WTC11 (cell line): Measurements from ENCODE around the gene TPCN2. TPM values are rescaled to one million over a fixed set of nuclear protein-coding genes. Genes with fewer than 3 reads are reported as not detected.

Experiments used
- ATAC-seq: fragments of 200-7000 bp; cut with Tn5 transposase; 2 replicates; pipeline ENCODE4 v1.10.0; 2021; ENCODE audit warnings: mild to moderate bottlenecking, moderate library complexity
- CTCF ChIA-PET: fragments of 300-600 bp; sonication (Branson Sonifier 250); formaldehyde crosslinking; loops from one replicate; lab custom pipeline; 2021; ENCODE audit warnings: antibody characterized with exemption; lab: Charles Lee
- POLR2A ChIA-PET: fragments of 350-600 bp; sonication (Branson Sonifier 250); formaldehyde crosslinking; loops from one replicate; lab custom pipeline; 2021; ENCODE audit warnings: antibody characterized with exemption; lab: Charles Lee
- DNase-seq: peaks from one replicate; pipeline ENCODE4 v3.0.0; 2021; ENCODE audit warnings: low spot score
- H3K27ac Mint-ChIP-seq: 2 replicates; pipeline ENCODE4 v1.8.0; 2021; ENCODE audit warnings: mixed read lengths
- H3K27me3 Mint-ChIP-seq: 2 replicates; pipeline ENCODE4 v1.8.0; 2021; ENCODE audit warnings: low read depth, mild to moderate bottlenecking, moderate library complexity, mixed read lengths
- H3K36me3 Mint-ChIP-seq: 2 replicates; pipeline ENCODE4 v1.8.0; 2021; ENCODE audit warnings: mixed read lengths
- H3K4me1 Mint-ChIP-seq: 2 replicates; pipeline ENCODE4 v1.8.0; 2022; ENCODE audit warnings: mixed read lengths
- H3K4me3 Mint-ChIP-seq: 2 replicates; pipeline ENCODE4 v1.8.0; 2021; ENCODE audit warnings: mild to moderate bottlenecking, moderate library complexity, mixed read lengths
- H3K9me3 Mint-ChIP-seq: 2 replicates; pipeline ENCODE4 v1.8.0; 2021; ENCODE audit warnings: mixed read lengths
- CBFB ChIP-seq: sonication (generic); formaldehyde crosslinking; IDR thresholded peaks from 2 replicates; pipeline ENCODE4 v1.8.1; 2022; ENCODE audit warnings: mild to moderate bottlenecking, low read depth, missing genetic modification reagents
- CREM ChIP-seq: sonication (generic); formaldehyde crosslinking; IDR thresholded peaks from 2 replicates; pipeline ENCODE4 v1.8.1; 2022; ENCODE audit warnings: mild to moderate bottlenecking, missing genetic modification reagents, moderate library complexity
- ESRRA ChIP-seq: sonication (generic); formaldehyde crosslinking; IDR thresholded peaks from 2 replicates; pipeline ENCODE4 v1.8.1; 2022; ENCODE audit warnings: mild to moderate bottlenecking, missing genetic modification reagents, borderline replicate concordance
- FOXJ3 ChIP-seq: sonication (generic); formaldehyde crosslinking; IDR thresholded peaks from 2 replicates; pipeline ENCODE4 v1.9.0; 2021; ENCODE audit warnings: missing genetic modification reagents, mild to moderate bottlenecking, borderline replicate concordance
- FOXK1 ChIP-seq: sonication (generic); formaldehyde crosslinking; IDR thresholded peaks from 2 replicates; pipeline ENCODE4 v1.8.0; 2022; ENCODE audit warnings: mild to moderate bottlenecking, moderate library complexity, missing genetic modification reagents
- HMGA2 ChIP-seq: fragments of 250-450 bp; sonication (Bioruptor Pico); IDR thresholded peaks from 2 replicates; pipeline ENCODE4 v1.4.0; 2021; ENCODE audit warnings: mild to moderate bottlenecking, moderate library complexity
- JAZF1 ChIP-seq: fragments of 250-450 bp; sonication (Bioruptor Pico); IDR thresholded peaks from 2 replicates; pipeline ENCODE4 v1.9.0; 2021; ENCODE audit warnings: moderate library complexity, mild to moderate bottlenecking, inconsistent platforms
- MXD4 ChIP-seq: fragments of 250-450 bp; sonication (Bioruptor Pico); IDR thresholded peaks from 2 replicates; pipeline ENCODE4 v1.8.0; 2021; ENCODE audit warnings: mild to moderate bottlenecking, moderate library complexity, borderline replicate concordance
- NFATC4 ChIP-seq: fragments of 250-450 bp; sonication (Bioruptor Pico); IDR thresholded peaks from 2 replicates; pipeline ENCODE4 v1.9.0; 2021; ENCODE audit warnings: mild to moderate bottlenecking
- NFE2L1 ChIP-seq: sonication (generic); formaldehyde crosslinking; IDR thresholded peaks from 2 replicates; pipeline ENCODE4 v1.8.1; 2023; ENCODE audit warnings: missing genetic modification reagents
- SOX15 ChIP-seq: fragments of 250-450 bp; sonication (Bioruptor Pico); IDR thresholded peaks from 2 replicates; pipeline ENCODE4 v1.9.0; 2021; ENCODE audit warnings: mild to moderate bottlenecking
- TCF7 ChIP-seq: sonication (generic); formaldehyde crosslinking; IDR thresholded peaks from 2 replicates; pipeline ENCODE4 v1.8.0; 2022; ENCODE audit warnings: mild to moderate bottlenecking, low read depth, missing genetic modification reagents, moderate library complexity
- TEAD1 ChIP-seq: sonication (generic); formaldehyde crosslinking; IDR thresholded peaks from 2 replicates; pipeline ENCODE4 v1.8.0; 2022; ENCODE audit warnings: mild to moderate bottlenecking, missing genetic modification reagents
- total RNA-seq: library from RNA; stranded (reverse); gene quantifications from 3 replicates; pipeline ENCODE4 v1.2.3, GENCODE V29; 2021
- TF ChIP-seq, protein P1 (sequence below): sonication (generic); formaldehyde crosslinking; IDR thresholded peaks from 2 replicates; pipeline ENCODE4 v1.8.0; 2023; ENCODE audit warnings: missing genetic modification reagents, mild to moderate bottlenecking, borderline replicate concordance
- TF ChIP-seq, protein P2 (sequence below): sonication (generic); formaldehyde crosslinking; IDR thresholded peaks from 2 replicates; pipeline ENCODE4 v1.8.0; 2023; ENCODE audit warnings: missing genetic modification reagents
- TF ChIP-seq, protein P3 (sequence below): sonication (generic); formaldehyde crosslinking; IDR thresholded peaks from 2 replicates; pipeline ENCODE4 v1.8.0; 2022; ENCODE audit warnings: missing genetic modification reagents
- TF ChIP-seq, protein P4 (sequence below): fragments of 250-450 bp; sonication (Bioruptor Pico); IDR thresholded peaks from 2 replicates; pipeline ENCODE4 v1.9.0; 2021; ENCODE audit warnings: moderate library complexity, mild to moderate bottlenecking, inconsistent platforms, borderline replicate concordance

The TPCN2 gene
- total RNA-seq, 1 experiment from 2014 or later: 24.6 TPM

DNA sequence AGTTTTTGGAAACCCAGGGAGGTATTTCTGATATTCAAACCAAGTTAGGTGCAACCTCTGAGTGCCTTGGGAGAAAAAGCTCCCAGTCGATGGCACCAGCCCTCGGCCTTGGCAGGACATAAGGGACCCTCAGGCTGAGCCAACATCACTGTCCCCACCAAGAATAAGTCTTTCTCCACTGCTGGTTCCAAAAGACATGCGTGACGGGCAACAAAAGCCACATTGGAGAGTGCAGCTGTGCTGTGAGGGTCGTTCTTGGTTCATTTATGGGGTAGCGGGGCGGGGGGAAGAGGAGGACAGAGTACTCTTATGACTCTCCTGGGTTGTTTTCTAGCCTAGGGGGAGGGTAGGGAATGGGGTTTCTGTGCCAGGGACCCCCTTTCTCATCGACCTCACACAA, 11.2 kb upstream of the TPCN2 start:
- no peak for ATAC-seq
- POLR2A ChIA-PET: no interaction called here
- no peak overlapping the region for H3K4me3 Mint-ChIP-seq
- peaks cover 14% of the 10 kb centered on the region for H3K4me1 Mint-ChIP-seq
- H3K27me3 Mint-ChIP-seq: no peaks in the 10 kb centered on the region
- CTCF ChIA-PET: no interaction called here
- H3K9me3 Mint-ChIP-seq: no peaks in the 10 kb centered on the region
- no peaks in the 10 kb centered on the region for H3K36me3 Mint-ChIP-seq
- TF ChIP-seq CREM (CRISPR knock-in tag) (no peak), TEAD1 (CRISPR knock-in tag) (no peak)
- TF ChIP-seq, all 79 proteins: peak for 0
- no peak overlapping the region for H3K27ac Mint-ChIP-seq
- no peak for DNase-seq

DNA sequence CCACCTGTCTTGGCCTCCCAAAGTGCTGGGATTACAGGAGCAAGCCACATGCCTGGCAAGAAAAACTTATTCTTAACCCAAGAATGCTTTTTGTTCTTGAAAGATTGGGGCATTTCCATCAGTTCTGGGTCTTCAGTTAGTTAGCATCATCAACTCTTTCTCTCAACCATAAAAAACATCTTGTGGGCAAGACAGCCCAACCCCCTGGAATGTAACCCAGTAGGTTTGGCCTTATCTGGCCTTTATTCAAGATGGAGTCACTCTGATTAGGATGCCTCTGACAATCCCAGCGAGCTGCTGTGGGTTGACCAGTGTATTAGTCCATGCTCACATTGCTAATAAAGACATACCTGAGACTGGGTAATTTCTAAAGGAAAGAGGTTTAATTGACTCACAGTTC, 9.2 kb upstream of the TPCN2 start:
- DNase-seq (no peak), ATAC-seq (no peak)
- Mint-ChIP-seq H3K4me1 (peaks cover 21% of the 10 kb centered on the region), H3K9me3 (no peaks in the 10 kb centered on the region), H3K27me3 (no peaks in the 10 kb centered on the region), H3K27ac (0 out of 2 replicates have a peak overlapping the region, but pooled peaks have one; percentile 19), H3K36me3 (no peaks in the 10 kb centered on the region)
- POLR2A ChIA-PET: no interaction called here
- no peak for TF ChIP-seq SOX15 (CRISPR knock-in tag)
- TF ChIP-seq, protein P1, sequence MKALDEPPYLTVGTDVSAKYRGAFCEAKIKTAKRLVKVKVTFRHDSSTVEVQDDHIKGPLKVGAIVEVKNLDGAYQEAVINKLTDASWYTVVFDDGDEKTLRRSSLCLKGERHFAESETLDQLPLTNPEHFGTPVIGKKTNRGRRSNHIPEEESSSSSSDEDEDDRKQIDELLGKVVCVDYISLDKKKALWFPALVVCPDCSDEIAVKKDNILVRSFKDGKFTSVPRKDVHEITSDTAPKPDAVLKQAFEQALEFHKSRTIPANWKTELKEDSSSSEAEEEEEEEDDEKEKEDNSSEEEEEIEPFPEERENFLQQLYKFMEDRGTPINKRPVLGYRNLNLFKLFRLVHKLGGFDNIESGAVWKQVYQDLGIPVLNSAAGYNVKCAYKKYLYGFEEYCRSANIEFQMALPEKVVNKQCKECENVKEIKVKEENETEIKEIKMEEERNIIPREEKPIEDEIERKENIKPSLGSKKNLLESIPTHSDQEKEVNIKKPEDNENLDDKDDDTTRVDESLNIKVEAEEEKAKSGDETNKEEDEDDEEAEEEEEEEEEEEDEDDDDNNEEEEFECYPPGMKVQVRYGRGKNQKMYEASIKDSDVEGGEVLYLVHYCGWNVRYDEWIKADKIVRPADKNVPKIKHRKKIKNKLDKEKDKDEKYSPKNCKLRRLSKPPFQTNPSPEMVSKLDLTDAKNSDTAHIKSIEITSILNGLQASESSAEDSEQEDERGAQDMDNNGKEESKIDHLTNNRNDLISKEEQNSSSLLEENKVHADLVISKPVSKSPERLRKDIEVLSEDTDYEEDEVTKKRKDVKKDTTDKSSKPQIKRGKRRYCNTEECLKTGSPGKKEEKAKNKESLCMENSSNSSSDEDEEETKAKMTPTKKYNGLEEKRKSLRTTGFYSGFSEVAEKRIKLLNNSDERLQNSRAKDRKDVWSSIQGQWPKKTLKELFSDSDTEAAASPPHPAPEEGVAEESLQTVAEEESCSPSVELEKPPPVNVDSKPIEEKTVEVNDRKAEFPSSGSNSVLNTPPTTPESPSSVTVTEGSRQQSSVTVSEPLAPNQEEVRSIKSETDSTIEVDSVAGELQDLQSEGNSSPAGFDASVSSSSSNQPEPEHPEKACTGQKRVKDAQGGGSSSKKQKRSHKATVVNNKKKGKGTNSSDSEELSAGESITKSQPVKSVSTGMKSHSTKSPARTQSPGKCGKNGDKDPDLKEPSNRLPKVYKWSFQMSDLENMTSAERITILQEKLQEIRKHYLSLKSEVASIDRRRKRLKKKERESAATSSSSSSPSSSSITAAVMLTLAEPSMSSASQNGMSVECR (CRISPR knock-in tag): no peak
- TF ChIP-seq, all 79 proteins: peak for 0
- H3K4me3 Mint-ChIP-seq: no peak overlapping the region
- CTCF ChIA-PET: no interaction called here

DNA sequence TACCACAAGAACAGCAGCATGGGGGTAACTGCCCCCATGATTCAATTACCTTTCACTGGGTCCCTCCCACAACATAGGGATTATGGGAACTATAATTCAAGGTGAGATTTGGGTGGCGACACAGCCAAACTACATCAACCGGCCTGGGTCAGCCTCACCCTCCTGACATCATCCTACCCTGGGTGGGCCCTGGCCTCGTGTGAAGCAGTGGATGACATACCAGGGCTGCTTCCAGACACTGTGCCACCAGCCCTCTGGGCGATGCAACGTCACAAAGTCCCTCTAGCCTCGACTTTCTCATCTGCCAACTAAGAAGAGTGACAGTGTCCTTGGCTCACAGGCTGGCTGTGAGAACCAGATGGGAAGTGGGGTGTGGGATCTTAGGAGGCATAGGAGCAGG, 8.7 kb upstream of the TPCN2 start:
- ATAC-seq (no peak), DNase-seq (no peak)
- Mint-ChIP-seq H3K4me1 (peaks cover 26% of the 10 kb centered on the region), H3K4me3 (no peak overlapping the region), H3K27ac (no peak overlapping the region), H3K9me3 (no peaks in the 10 kb centered on the region), H3K27me3 (no peaks in the 10 kb centered on the region), H3K36me3 (no peaks in the 10 kb centered on the region)
- POLR2A ChIA-PET: no interaction called here
- TF ChIP-seq NFE2L1 (CRISPR knock-in tag): no peak
- TF ChIP-seq MXD4 (CRISPR knock-in tag): no peak
- TF ChIP-seq JAZF1 (CRISPR knock-in tag): no peak
- no peak for TF ChIP-seq CBFB (CRISPR knock-in tag)
- TF ChIP-seq, protein P2, sequence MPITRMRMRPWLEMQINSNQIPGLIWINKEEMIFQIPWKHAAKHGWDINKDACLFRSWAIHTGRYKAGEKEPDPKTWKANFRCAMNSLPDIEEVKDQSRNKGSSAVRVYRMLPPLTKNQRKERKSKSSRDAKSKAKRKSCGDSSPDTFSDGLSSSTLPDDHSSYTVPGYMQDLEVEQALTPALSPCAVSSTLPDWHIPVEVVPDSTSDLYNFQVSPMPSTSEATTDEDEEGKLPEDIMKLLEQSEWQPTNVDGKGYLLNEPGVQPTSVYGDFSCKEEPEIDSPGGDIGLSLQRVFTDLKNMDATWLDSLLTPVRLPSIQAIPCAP (CRISPR knock-in tag): no peak
- TF ChIP-seq HMGA2 (CRISPR knock-in tag): no peak
- no peak for TF ChIP-seq FOXK1 (CRISPR knock-in tag)
- TF ChIP-seq, protein P3, sequence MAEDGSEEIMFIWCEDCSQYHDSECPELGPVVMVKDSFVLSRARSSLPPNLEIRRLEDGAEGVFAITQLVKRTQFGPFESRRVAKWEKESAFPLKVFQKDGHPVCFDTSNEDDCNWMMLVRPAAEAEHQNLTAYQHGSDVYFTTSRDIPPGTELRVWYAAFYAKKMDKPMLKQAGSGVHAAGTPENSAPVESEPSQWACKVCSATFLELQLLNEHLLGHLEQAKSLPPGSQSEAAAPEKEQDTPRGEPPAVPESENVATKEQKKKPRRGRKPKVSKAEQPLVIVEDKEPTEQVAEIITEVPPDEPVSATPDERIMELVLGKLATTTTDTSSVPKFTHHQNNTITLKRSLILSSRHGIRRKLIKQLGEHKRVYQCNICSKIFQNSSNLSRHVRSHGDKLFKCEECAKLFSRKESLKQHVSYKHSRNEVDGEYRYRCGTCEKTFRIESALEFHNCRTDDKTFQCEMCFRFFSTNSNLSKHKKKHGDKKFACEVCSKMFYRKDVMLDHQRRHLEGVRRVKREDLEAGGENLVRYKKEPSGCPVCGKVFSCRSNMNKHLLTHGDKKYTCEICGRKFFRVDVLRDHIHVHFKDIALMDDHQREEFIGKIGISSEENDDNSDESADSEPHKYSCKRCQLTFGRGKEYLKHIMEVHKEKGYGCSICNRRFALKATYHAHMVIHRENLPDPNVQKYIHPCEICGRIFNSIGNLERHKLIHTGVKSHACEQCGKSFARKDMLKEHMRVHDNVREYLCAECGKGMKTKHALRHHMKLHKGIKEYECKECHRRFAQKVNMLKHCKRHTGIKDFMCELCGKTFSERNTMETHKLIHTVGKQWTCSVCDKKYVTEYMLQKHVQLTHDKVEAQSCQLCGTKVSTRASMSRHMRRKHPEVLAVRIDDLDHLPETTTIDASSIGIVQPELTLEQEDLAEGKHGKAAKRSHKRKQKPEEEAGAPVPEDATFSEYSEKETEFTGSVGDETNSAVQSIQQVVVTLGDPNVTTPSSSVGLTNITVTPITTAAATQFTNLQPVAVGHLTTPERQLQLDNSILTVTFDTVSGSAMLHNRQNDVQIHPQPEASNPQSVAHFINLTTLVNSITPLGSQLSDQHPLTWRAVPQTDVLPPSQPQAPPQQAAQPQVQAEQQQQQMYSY (CRISPR knock-in tag): no peak
- TF ChIP-seq, protein P4, sequence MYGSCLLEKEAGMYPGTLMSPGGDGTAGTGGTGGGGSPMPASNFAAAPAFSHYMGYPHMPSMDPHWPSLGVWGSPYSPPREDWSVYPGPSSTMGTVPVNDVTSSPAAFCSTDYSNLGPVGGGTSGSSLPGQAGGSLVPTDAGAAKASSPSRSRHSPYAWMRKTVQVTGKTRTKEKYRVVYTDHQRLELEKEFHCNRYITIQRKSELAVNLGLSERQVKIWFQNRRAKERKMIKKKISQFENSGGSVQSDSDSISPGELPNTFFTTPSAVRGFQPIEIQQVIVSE (CRISPR knock-in tag): no peak
- no peak for TF ChIP-seq ESRRA (CRISPR knock-in tag)
- TF ChIP-seq TCF7 (CRISPR knock-in tag): no peak
- TF ChIP-seq FOXJ3 (CRISPR knock-in tag): no peak
- TF ChIP-seq NFATC4 (CRISPR knock-in tag): no peak
- CTCF ChIA-PET: interaction anchor here (1.6 kb wide), 1 partner anchor 27 kb away, joined by 6 read pairs; the partner anchor contains the start of gene MRGPRF
